Panc1 (cell line): ENCODE results near the gene LTBP2.

ENCODE experiments used
- CTCF ChIP-seq: fragments of 450-650 bp; IDR thresholded peaks from 2 replicates; pipeline ENCODE4 v1.5.1; 2017; ENCODE audit warnings: mild to moderate bottlenecking
- POLR2AphosphoS5 ChIP-seq: IDR thresholded peaks from 2 replicates; pipeline ENCODE4 v1.6.1; 2012; ENCODE audit warnings: mild to moderate bottlenecking, low read depth, low read length, moderate library complexity
- REST ChIP-seq, 2 experiments: IDR thresholded peaks; 2 replicates each; pipeline ENCODE4 v1.6.1; 2011 to 2012; ENCODE audit warnings: low read depth in 2 of 2, control low read depth in 1 of 2, low read length in 1 of 2, mild to moderate bottlenecking in 1 of 2, moderate library complexity in 1 of 2; ENCODE audit not compliant: insufficient read depth in 1 of 2
- SIN3A ChIP-seq: IDR thresholded peaks from 2 replicates; pipeline ENCODE4 v1.6.1; 2012; ENCODE audit warnings: low read depth, mild to moderate bottlenecking, low read length, moderate library complexity, borderline replicate concordance; ENCODE audit not compliant: insufficient read depth
- TCF7L2 ChIP-seq: IDR thresholded peaks from 2 replicates; pipeline ENCODE4 v1.6.1; 2011; ENCODE audit warnings: mild to moderate bottlenecking, low read depth, low read length, inconsistent platforms

- TF ChIP-seq POLR2AphosphoS5 (no peak), REST (IDR thresholded peaks at IDR 0.05; ENCODE audit: insufficient read depth in 1 of 2, low read depth in 2 of 2, low read length in 1 of 2) (no peak), CTCF (no peak), SIN3A (no peak), TCF7L2 (no peak)
Measured at GRCh38 chr14:74532246-74532645, 79.8 kb downstream of the LTBP2 start.
